Measurements from ENCODE around the gene CES4A.

- TF ChIP-seq POLR2A (IDR thresholded peaks at IDR 0.05; ENCODE audit: low read depth, low read length) (peak; percentile 93), TAF1 (IDR thresholded peaks at IDR 0.05; ENCODE audit: borderline replicate concordance, low read depth, low read length) (peak; percentile 79)
Measured at GRCh38 chr16:67028696-67029253, 40.4 kb downstream of the CES4A start, which contains the start of gene CBFB.

All from GM12892 (cell line).